Measurements from ENCODE around the gene FAM50B. TPM values are rescaled to one million over a fixed set of nuclear protein-coding genes. Genes with fewer than 3 reads are reported as not detected.

FAM50B gene
- total and polyA plus RNA-seq, 4 donors, result 8.8 to 12.3 (median 11.1) TPM

DNA sequence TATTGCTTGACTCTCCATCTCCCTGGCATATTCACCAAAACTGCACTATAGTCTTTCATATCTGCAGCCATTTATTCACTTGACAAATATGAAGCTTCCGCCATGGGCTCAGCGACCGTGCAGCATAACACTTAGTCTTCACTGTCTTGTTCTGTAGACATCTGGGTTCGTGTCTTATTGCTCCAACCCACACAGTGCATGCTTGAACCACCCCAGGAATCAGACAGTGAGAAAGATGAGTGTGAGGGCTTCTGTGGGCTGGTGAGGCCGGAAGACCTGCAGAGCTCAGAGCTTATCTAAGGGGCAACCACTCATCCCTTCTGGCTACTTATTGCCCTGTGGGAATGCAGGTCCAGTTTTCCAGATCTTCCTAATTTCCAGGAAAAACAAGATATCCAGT is 19.9 kb upstream of the FAM50B start:
- H3K9me3 ChIP-seq (ENCODE audit: control insufficient read depth in 4 of 4, low read length in 3 of 4), result no peaks in the 10 kb centered on the region
- no peaks in the 10 kb centered on the region for H3K27me3 ChIP-seq (ENCODE audit: control insufficient read depth in 4 of 4, insufficient read depth in 4 of 4, low read length in 3 of 4)
- H3K4me1 ChIP-seq (ENCODE audit: control insufficient read depth in 4 of 4, insufficient read depth in 4 of 4, low read length in 3 of 4), result peaks cover 7 to 23% (median 16%) of the 10 kb centered on the region in 4 donors
- WGBS, result 97% methylated on average over 5 of the region's 5 CpGs
- no peaks in the 10 kb centered on the region for H3K36me3 ChIP-seq (ENCODE audit: control insufficient read depth in 4 of 4, insufficient read depth in 3 of 4, low read depth in 1 of 4, low read length in 3 of 4)
- TF ChIP-seq GABPA (IDR thresholded peaks at IDR 0.05 in 1 of 2, conservative IDR thresholded peaks at IDR 0.05 in 1 of 2) (no peak), RXRA (IDR thresholded peaks at IDR 0.05) (no peak), YY1 (IDR thresholded peaks at IDR 0.05) (no peak), FOXA1 (IDR thresholded peaks at IDR 0.05) (no peak), JUND (IDR thresholded peaks at IDR 0.05) (no peak), TAF1 (conservative IDR thresholded peaks at IDR 0.05) (no peak)
- H3K4me3 ChIP-seq (ENCODE audit: low read depth in 1 of 3, low read length in 3 of 3), result no peak overlapping the region
- no peak overlapping the region for H3K27ac ChIP-seq (ENCODE audit: low read depth in 1 of 2, low read length in 2 of 2)
- no peak for DNase-seq (ENCODE audit: low spot score)
- no peak overlapping the region for H3K9ac ChIP-seq (ENCODE audit: low read depth in 1 of 2, low read length in 2 of 2)

DNA sequence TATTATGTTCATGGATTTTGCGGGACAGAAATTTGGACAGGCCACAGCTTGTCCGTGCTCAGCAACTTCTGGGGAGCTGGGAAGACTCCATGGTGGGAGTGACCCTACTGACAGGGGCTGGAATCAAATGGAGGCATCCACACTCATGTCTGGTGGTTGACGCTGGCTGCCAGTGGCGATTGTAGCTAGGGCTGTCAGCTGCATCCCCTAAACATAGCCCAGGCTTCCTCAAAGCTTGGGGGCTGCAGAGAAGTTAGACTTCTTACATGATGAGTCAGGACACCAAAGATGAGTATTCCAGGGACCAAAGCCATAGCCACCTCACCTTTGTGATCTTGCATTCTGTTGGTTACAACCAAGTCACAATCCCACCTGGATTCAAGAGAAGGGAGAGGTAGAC is 18.4 kb upstream of the FAM50B start:
- H3K9me3 ChIP-seq (ENCODE audit: control insufficient read depth in 4 of 4, low read length in 3 of 4), result no peaks in the 10 kb centered on the region
- H3K4me3 ChIP-seq (ENCODE audit: low read depth in 1 of 3, low read length in 3 of 3), result no peak overlapping the region
- no peaks in the 10 kb centered on the region for H3K36me3 ChIP-seq (ENCODE audit: control insufficient read depth in 4 of 4, insufficient read depth in 3 of 4, low read depth in 1 of 4, low read length in 3 of 4)
- WGBS, result 72% methylated on average over 4 of the region's 4 CpGs
- TF ChIP-seq YY1 (IDR thresholded peaks at IDR 0.05), result no peak
- TF ChIP-seq, protein P1, sequence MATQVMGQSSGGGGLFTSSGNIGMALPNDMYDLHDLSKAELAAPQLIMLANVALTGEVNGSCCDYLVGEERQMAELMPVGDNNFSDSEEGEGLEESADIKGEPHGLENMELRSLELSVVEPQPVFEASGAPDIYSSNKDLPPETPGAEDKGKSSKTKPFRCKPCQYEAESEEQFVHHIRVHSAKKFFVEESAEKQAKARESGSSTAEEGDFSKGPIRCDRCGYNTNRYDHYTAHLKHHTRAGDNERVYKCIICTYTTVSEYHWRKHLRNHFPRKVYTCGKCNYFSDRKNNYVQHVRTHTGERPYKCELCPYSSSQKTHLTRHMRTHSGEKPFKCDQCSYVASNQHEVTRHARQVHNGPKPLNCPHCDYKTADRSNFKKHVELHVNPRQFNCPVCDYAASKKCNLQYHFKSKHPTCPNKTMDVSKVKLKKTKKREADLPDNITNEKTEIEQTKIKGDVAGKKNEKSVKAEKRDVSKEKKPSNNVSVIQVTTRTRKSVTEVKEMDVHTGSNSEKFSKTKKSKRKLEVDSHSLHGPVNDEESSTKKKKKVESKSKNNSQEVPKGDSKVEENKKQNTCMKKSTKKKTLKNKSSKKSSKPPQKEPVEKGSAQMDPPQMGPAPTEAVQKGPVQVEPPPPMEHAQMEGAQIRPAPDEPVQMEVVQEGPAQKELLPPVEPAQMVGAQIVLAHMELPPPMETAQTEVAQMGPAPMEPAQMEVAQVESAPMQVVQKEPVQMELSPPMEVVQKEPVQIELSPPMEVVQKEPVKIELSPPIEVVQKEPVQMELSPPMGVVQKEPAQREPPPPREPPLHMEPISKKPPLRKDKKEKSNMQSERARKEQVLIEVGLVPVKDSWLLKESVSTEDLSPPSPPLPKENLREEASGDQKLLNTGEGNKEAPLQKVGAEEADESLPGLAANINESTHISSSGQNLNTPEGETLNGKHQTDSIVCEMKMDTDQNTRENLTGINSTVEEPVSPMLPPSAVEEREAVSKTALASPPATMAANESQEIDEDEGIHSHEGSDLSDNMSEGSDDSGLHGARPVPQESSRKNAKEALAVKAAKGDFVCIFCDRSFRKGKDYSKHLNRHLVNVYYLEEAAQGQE (IDR thresholded peaks at IDR 0.05), result no peak
- no peak for TF ChIP-seq GABPA (IDR thresholded peaks at IDR 0.05 in 1 of 2, conservative IDR thresholded peaks at IDR 0.05 in 1 of 2)
- TF ChIP-seq FOXA2 (IDR thresholded peaks at IDR 0.05), result no peak
- no peak for TF ChIP-seq HNF4G (IDR thresholded peaks at IDR 0.05)
- no peak for TF ChIP-seq NR2F2 (IDR thresholded peaks at IDR 0.05)
- TF ChIP-seq RAD21 (IDR thresholded peaks at IDR 0.05), result no peak
- no peak for TF ChIP-seq SP1 (IDR thresholded peaks at IDR 0.05)
- TF ChIP-seq FOXA1 (IDR thresholded peaks at IDR 0.05), result no peak
- TF ChIP-seq, protein P2, sequence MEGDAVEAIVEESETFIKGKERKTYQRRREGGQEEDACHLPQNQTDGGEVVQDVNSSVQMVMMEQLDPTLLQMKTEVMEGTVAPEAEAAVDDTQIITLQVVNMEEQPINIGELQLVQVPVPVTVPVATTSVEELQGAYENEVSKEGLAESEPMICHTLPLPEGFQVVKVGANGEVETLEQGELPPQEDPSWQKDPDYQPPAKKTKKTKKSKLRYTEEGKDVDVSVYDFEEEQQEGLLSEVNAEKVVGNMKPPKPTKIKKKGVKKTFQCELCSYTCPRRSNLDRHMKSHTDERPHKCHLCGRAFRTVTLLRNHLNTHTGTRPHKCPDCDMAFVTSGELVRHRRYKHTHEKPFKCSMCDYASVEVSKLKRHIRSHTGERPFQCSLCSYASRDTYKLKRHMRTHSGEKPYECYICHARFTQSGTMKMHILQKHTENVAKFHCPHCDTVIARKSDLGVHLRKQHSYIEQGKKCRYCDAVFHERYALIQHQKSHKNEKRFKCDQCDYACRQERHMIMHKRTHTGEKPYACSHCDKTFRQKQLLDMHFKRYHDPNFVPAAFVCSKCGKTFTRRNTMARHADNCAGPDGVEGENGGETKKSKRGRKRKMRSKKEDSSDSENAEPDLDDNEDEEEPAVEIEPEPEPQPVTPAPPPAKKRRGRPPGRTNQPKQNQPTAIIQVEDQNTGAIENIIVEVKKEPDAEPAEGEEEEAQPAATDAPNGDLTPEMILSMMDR (IDR thresholded peaks at IDR 0.05; ENCODE audit: low read depth, low read length, missing input control), result no peak
- TF ChIP-seq, protein P3, sequence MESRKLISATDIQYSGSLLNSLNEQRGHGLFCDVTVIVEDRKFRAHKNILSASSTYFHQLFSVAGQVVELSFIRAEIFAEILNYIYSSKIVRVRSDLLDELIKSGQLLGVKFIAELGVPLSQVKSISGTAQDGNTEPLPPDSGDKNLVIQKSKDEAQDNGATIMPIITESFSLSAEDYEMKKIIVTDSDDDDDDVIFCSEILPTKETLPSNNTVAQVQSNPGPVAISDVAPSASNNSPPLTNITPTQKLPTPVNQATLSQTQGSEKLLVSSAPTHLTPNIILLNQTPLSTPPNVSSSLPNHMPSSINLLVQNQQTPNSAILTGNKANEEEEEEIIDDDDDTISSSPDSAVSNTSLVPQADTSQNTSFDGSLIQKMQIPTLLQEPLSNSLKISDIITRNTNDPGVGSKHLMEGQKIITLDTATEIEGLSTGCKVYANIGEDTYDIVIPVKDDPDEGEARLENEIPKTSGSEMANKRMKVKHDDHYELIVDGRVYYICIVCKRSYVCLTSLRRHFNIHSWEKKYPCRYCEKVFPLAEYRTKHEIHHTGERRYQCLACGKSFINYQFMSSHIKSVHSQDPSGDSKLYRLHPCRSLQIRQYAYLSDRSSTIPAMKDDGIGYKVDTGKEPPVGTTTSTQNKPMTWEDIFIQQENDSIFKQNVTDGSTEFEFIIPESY (IDR thresholded peaks at IDR 0.05), result no peak
- TF ChIP-seq, protein P4, sequence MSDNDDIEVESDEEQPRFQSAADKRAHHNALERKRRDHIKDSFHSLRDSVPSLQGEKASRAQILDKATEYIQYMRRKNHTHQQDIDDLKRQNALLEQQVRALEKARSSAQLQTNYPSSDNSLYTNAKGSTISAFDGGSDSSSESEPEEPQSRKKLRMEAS (IDR thresholded peaks at IDR 0.05), result no peak
- TF ChIP-seq RXRA (IDR thresholded peaks at IDR 0.05), result no peak
- no peak for TF ChIP-seq EGR1 (IDR thresholded peaks at IDR 0.05; ENCODE audit: low read depth in 2 of 2)
- TF ChIP-seq, protein P5, sequence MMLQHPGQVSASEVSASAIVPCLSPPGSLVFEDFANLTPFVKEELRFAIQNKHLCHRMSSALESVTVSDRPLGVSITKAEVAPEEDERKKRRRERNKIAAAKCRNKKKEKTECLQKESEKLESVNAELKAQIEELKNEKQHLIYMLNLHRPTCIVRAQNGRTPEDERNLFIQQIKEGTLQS (IDR thresholded peaks at IDR 0.05), result no peak
- no peak for TF ChIP-seq TAF1 (conservative IDR thresholded peaks at IDR 0.05)
- no peak for TF ChIP-seq JUND (IDR thresholded peaks at IDR 0.05)
- H3K9ac ChIP-seq (ENCODE audit: low read depth in 1 of 2, low read length in 2 of 2), result no peak overlapping the region
- peaks cover 0 to 19% (median 10%) of the 10 kb centered on the region in 4 donors for H3K4me1 ChIP-seq (ENCODE audit: control insufficient read depth in 4 of 4, insufficient read depth in 4 of 4, low read length in 3 of 4)
- no peaks in the 10 kb centered on the region for H3K27me3 ChIP-seq (ENCODE audit: control insufficient read depth in 4 of 4, insufficient read depth in 4 of 4, low read length in 3 of 4)
- peak overlapping the region; percentile 60 to 76 for H3K27ac ChIP-seq (ENCODE audit: low read depth in 1 of 2, low read length in 2 of 2)
- DNase-seq (ENCODE audit: low spot score), result no peak
